H9 (cell line): ENCODE results near the gene PAPLN. TPM values are rescaled to one million over a fixed set of nuclear protein-coding genes. Genes with fewer than 3 reads are reported as not detected.

ENCODE experiments used
- DNase-seq: peaks from one replicate; pipeline ENCODE4 v3.0.0-alpha.2; 2017
- H2AFZ ChIP-seq: one replicate; pipeline ENCODE4 v1.6.1; 2013; ENCODE audit warnings: mild to moderate bottlenecking, low read length, control low read depth, moderate library complexity
- H2AK5ac ChIP-seq: 2 replicates; pipeline ENCODE4 v1.6.1; 2013; ENCODE audit warnings: low read length, control low read depth, mixed read lengths; ENCODE audit not compliant: insufficient read length
- H2BK120ac ChIP-seq: one replicate; pipeline ENCODE4 v1.6.1; 2013; ENCODE audit warnings: low read depth, mild to moderate bottlenecking, low read length, control low read depth, inconsistent platforms; ENCODE audit not compliant: poor library complexity, severe bottlenecking
- H2BK12ac ChIP-seq: 2 replicates; pipeline ENCODE4 v1.6.1; 2013; ENCODE audit warnings: low read length, control low read depth, mixed read lengths, low read depth; ENCODE audit not compliant: insufficient read length
- H2BK15ac ChIP-seq: 2 replicates; pipeline ENCODE4 v1.6.1; 2013; ENCODE audit warnings: low read depth, low read length, control low read depth
- H2BK20ac ChIP-seq: one replicate; pipeline ENCODE4 v1.6.1; 2013; ENCODE audit warnings: low read depth, mild to moderate bottlenecking, low read length, control low read depth, inconsistent platforms; ENCODE audit not compliant: poor library complexity, severe bottlenecking
- H2BK5ac ChIP-seq: 2 replicates; pipeline ENCODE4 v1.6.1; 2013; ENCODE audit warnings: low read length, control low read depth, mixed read lengths; ENCODE audit not compliant: insufficient read length
- H3K14ac ChIP-seq: 2 replicates; pipeline ENCODE4 v1.6.1; 2013; ENCODE audit warnings: low read length, control low read depth; ENCODE audit not compliant: insufficient read depth
- H3K18ac ChIP-seq: 2 replicates; pipeline ENCODE4 v1.6.1; 2013; ENCODE audit warnings: low read depth, mild to moderate bottlenecking, mixed read lengths, low read length, control low read depth; ENCODE audit not compliant: insufficient read length
- H3K23ac ChIP-seq: 2 replicates; pipeline ENCODE4 v1.6.1; 2013; ENCODE audit warnings: low read length, control low read depth, mixed read lengths, low read depth; ENCODE audit not compliant: insufficient read length
- H3K23me2 ChIP-seq: 2 replicates; pipeline ENCODE4 v1.6.1; 2013; ENCODE audit warnings: low read depth, mild to moderate bottlenecking, mixed read lengths, low read length, control low read depth; ENCODE audit not compliant: insufficient read length, poor library complexity, severe bottlenecking
- H3K27ac ChIP-seq: 2 replicates; pipeline ENCODE4 v1.5.1; 2013; ENCODE audit warnings: low read length, control low read depth, mixed read lengths, low read depth; ENCODE audit not compliant: insufficient read length
- H3K27me3 ChIP-seq: 2 replicates; pipeline ENCODE4 v1.6.1; 2013; ENCODE audit warnings: low read length, control low read depth, inconsistent platforms; ENCODE audit not compliant: insufficient read depth
- H3K4ac ChIP-seq: 2 replicates; pipeline ENCODE4 v1.6.1; 2013; ENCODE audit warnings: low read depth, mild to moderate bottlenecking, control low read depth, inconsistent platforms, low read length, moderate library complexity
- H3K4me1 ChIP-seq: 2 replicates; pipeline ENCODE4 v1.6.1; 2013; ENCODE audit warnings: low read length, control low read depth, inconsistent platforms; ENCODE audit not compliant: insufficient read depth
- H3K4me2 ChIP-seq: 2 replicates; pipeline ENCODE4 v1.6.1; 2013; ENCODE audit warnings: low read length, control low read depth, mixed read lengths; ENCODE audit not compliant: insufficient read length, insufficient read depth
- H3K56ac ChIP-seq: 2 replicates; pipeline ENCODE4 v1.6.1; 2013; ENCODE audit warnings: low read depth, mild to moderate bottlenecking, mixed read lengths, low read length, control low read depth; ENCODE audit not compliant: insufficient read length
- H3K79me1 ChIP-seq: 2 replicates; pipeline ENCODE4 v1.6.1; 2013; ENCODE audit warnings: low read depth, mild to moderate bottlenecking, moderate library complexity, low read length, control low read depth, inconsistent platforms; ENCODE audit not compliant: insufficient read depth, poor library complexity, severe bottlenecking
- H3K79me2 ChIP-seq: 2 replicates; pipeline ENCODE4 v1.6.1; 2013; ENCODE audit warnings: low read length, control low read depth, inconsistent platforms; ENCODE audit not compliant: insufficient read depth
- H3K9ac ChIP-seq: 2 replicates; pipeline ENCODE4 v1.6.1; 2013; ENCODE audit warnings: low read length, control low read depth, mixed read lengths; ENCODE audit not compliant: insufficient read length; ENCODE audit errors: extremely low read depth
- H3K9me3 ChIP-seq: one replicate; pipeline ENCODE4 v1.6.1; 2013; ENCODE audit warnings: low read depth, low read length, inconsistent platforms; ENCODE audit not compliant: control insufficient read depth
- H3T11ph ChIP-seq: one replicate; pipeline ENCODE4 v1.6.1; 2013; ENCODE audit warnings: mild to moderate bottlenecking, low read length, control low read depth, inconsistent platforms
- H4K20me1 ChIP-seq: one replicate; pipeline ENCODE4 v1.6.1; 2013; ENCODE audit not compliant: control insufficient read depth, insufficient read length, insufficient read depth
- H4K5ac ChIP-seq: 2 replicates; pipeline ENCODE4 v1.6.1; 2013; ENCODE audit warnings: low read depth, mild to moderate bottlenecking, mixed read lengths, low read length, control low read depth; ENCODE audit not compliant: insufficient read length
- H4K8ac ChIP-seq: replicated peaks from 2 replicates; pipeline ENCODE4 v1.6.1; 2013; ENCODE audit warnings: low read length, control low read depth, mixed read lengths, low read depth; ENCODE audit not compliant: insufficient read length
- H4K91ac ChIP-seq: 2 replicates; pipeline ENCODE4 v1.6.1; 2013; ENCODE audit warnings: low read depth, mild to moderate bottlenecking, moderate library complexity, mixed read lengths, low read length, control low read depth; ENCODE audit not compliant: insufficient read length
- H3K27ac Mint-ChIP-seq, 3 experiments: 2 replicates in 2 of 3; 3 replicates in 1 of 3; pipeline ENCODE4 v1.8.0; 2020 to 2021; ENCODE audit warnings: mixed read lengths in 3 of 3, mild to moderate bottlenecking in 1 of 3, moderate library complexity in 1 of 3
- H3K27me3 Mint-ChIP-seq: 2 replicates; pipeline ENCODE4 v1.8.0; 2021; ENCODE audit warnings: low read depth, mild to moderate bottlenecking, moderate library complexity, mixed read lengths
- H3K36me3 Mint-ChIP-seq, 3 experiments: 2 replicates in 2 of 3; 3 replicates in 1 of 3; pipeline ENCODE4 v1.8.0; 2020 to 2021; ENCODE audit warnings: low read depth in 3 of 3, mixed read lengths in 3 of 3; ENCODE audit not compliant: insufficient read depth in 1 of 3
- H3K4me1 Mint-ChIP-seq, 2 experiments: 2 replicates each; pipeline ENCODE4 v1.8.0; 2020; ENCODE audit warnings: mixed read lengths in 2 of 2
- H3K4me3 Mint-ChIP-seq, 2 experiments: 2 replicates in 1 of 2; 3 replicates in 1 of 2; pipeline ENCODE4 v1.8.0; 2020 to 2021; ENCODE audit warnings: mild to moderate bottlenecking in 2 of 2, mixed read lengths in 2 of 2, moderate library complexity in 1 of 2
- H3K9me3 Mint-ChIP-seq, 2 experiments: 2 replicates in 1 of 2; 3 replicates in 1 of 2; pipeline ENCODE4 v1.8.0; 2020; ENCODE audit warnings: mild to moderate bottlenecking in 2 of 2, mixed read lengths in 2 of 2, moderate library complexity in 1 of 2
- CTCF ChIP-seq: fragments of 200-600 bp; sonication (generic); conservative IDR thresholded peaks from 3 replicates; pipeline ENCODE4 v1.8.0; 2021; ENCODE audit warnings: antibody characterized with exemption, mild to moderate bottlenecking
- WGBS: extraction: QIAGEN DNeasy Blood & Tissue Kit; methylation state at CpG from one replicate; pipeline ENCODE4 v1.1.7; 2013; ENCODE audit warnings: missing lambda C conversion rate, low lambda C conversion rate, mixed read lengths; ENCODE audit not compliant: insufficient read length; ENCODE audit errors: extremely low coverage; 5-methylcytosine and 5-hydroxymethylcytosine counted together
- total RNA-seq: library from RNA; stranded (reverse); gene quantifications from 2 replicates; pipeline ENCODE4 v1.2.1, GENCODE V29; 2021

PAPLN gene
- total RNA-seq, 1 experiment from 2014 or later, result 8.5 TPM

GRCh38 chr14:73188501-73188911 lies 48.8 kb upstream of the PAPLN start:
- no peaks in the 10 kb centered on the region for H3K79me1 ChIP-seq
- no CpG with 5 or more reads among the region's 3 CpGs for WGBS
- H3K4me3 Mint-ChIP-seq, result no peak overlapping the region

More at GRCh38 chr14:73188501-73188911, 48.8 kb upstream of the PAPLN start:
- Histone ChIP-seq H3K4ac (no peak overlapping the region), H3K23ac (no peak overlapping the region), H2BK5ac (no peak overlapping the region), H3K27ac (no peak overlapping the region), H2AK5ac (no peak overlapping the region), H3K9ac (no peak overlapping the region), H3T11ph (no peak overlapping the region), H3K4me2 (no peak overlapping the region), H3K27me3 (no peaks in the 10 kb centered on the region), H2BK120ac (no peak overlapping the region), H2BK15ac (no peak overlapping the region), H3K23me2 (no peaks in the 10 kb centered on the region), H4K20me1 (no peaks in the 10 kb centered on the region), H2AFZ (no peak overlapping the region), H3K4me1 (no peaks in the 10 kb centered on the region), H4K8ac (no peak overlapping the region), H3K56ac (no peak overlapping the region), H3K79me2 (no peaks in the 10 kb centered on the region), H4K91ac (no peak overlapping the region), H3K14ac (no peak overlapping the region), H2BK20ac (no peak overlapping the region), H4K5ac (no peak overlapping the region), H2BK12ac (no peak overlapping the region), H3K9me3 (no peaks in the 10 kb centered on the region), H3K18ac (no peak overlapping the region)
- H3K4me1 Mint-ChIP-seq, result no peaks in the 10 kb centered on the region
- peaks cover 22 to 66% (median 59%) of the 10 kb centered on the region in 3 experiments; a peak in 6 of 7 replicates for H3K36me3 Mint-ChIP-seq
- no peaks in the 10 kb centered on the region for H3K27me3 Mint-ChIP-seq
- no peak for TF ChIP-seq CTCF
- H3K27ac Mint-ChIP-seq, result peak overlapping the region in 2 of 3 experiments; percentile 21 to 47; a peak in 1 of 7 replicates
- no peak for DNase-seq
- peaks cover 6 to 7% of the 10 kb centered on the region in 2 experiments for H3K9me3 Mint-ChIP-seq
